A549 (cell line): ENCODE measurements around the gene PARD3B.

Source experiments
- CTCF ChIP-seq: fragments of >200 bp; sonication (Bioruptor Twin); formaldehyde crosslinking; IDR thresholded peaks from 3 replicates; pipeline ENCODE4 v1.5.1; 2016
- HEYL ChIP-seq: fragments of 250-450 bp; sonication (Bioruptor Pico); IDR thresholded peaks from 2 replicates; pipeline ENCODE4 v1.8.0; 2021; ENCODE audit warnings: mild to moderate bottlenecking, moderate library complexity
- NPAS2 ChIP-seq: fragments of 250-450 bp; sonication (Bioruptor Pico); IDR thresholded peaks from 2 replicates; pipeline ENCODE4 v1.8.0; 2022; ENCODE audit warnings: mild to moderate bottlenecking, moderate library complexity, borderline replicate concordance
- NR3C1 ChIP-seq: fragments of >200 bp; sonication (Bioruptor Twin); formaldehyde crosslinking; IDR thresholded peaks from 3 replicates; pipeline ENCODE4 v1.6.1; 2017
- POLR2A ChIP-seq: IDR thresholded peaks from 2 replicates; pipeline ENCODE4 v1.6.1; 2012; ENCODE audit warnings: mild to moderate bottlenecking, low read length
- REST ChIP-seq: fragments of 200-600 bp; sonication (generic); IDR thresholded peaks from 2 replicates; pipeline ENCODE4 v1.6.1; 2016; ENCODE audit warnings: antibody characterized with exemption, mild to moderate bottlenecking, moderate library complexity

GRCh38 chr2:204693262-204693661, 148.0 kb downstream of the PARD3B start:
- TF ChIP-seq CTCF (no peak), REST (no peak), POLR2A (no peak), NPAS2 (CRISPR knock-in tag) (no peak), NR3C1 (no peak), HEYL (CRISPR knock-in tag) (no peak)
